K562 treated with DMSO at 1 percent for 4 hours (cell line): Measurements from ENCODE around the gene ROPN1L. TPM values are rescaled to one million over a fixed set of nuclear protein-coding genes. Genes with fewer than 3 reads are reported as not detected.

ENCODE experiments used
- total RNA-seq: library from RNA; unstranded; fragments of 300-600 nt; gene quantifications from 2 replicates; pipeline ENCODE4 v1.2.3, GENCODE V29; 2022; ENCODE audit not compliant: insufficient read depth

ROPN1L gene
- total RNA-seq = not detected in 2 replicates

DNA sequence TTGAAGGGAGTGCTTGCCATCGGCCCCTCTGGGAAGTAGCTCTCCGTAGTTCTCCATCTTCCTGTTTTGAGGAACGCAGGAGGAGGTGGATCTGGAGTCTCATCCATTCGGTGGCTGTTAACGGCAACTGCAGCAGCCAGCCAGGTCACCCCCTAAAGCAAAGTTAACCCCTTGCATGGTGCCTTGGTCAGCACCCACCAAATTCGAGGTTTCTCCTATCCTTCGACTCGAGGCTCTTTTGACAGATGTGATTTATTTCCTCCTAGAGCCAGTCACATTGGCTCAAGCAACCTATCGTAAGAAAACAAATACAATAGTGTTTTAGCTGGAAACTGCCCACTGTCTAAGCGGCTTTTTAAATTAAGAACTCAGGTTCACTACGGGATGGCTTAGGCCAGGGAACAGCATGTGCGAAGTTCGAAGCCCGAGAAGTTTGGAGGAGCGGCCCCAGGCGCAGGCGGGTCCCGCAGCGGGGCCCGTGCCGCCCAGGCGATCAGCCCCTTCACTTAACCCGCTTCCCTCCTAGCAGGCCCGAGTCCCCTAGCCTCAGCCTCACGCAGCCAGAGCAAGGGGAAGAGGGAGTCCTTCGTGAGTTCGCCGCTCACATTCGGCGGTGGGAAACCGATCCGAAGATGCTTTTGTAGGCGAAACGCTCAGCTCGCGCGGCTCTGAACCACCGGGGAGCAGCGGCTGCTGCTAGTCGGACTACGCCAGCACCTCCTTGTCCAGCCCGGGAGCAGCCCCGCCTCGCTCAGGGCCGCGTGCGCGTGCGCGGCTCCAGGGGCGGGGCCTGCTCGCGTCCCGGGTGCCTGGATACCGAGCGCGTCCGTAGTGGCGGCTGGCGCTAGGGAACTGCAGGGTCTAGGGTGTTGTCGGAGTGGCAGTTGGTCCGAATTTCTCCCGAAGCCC, at the start of gene ROPN1L:
Gene ROPN1L (plus strand): TSS at position 797 of the 909 bp plus-strand sequence. CDS start 289 bp downstream, outside the sequence.

Other genes starting within 250 kb of the ROPN1L start
- gene ATPSCKMT, start 192.0 kb upstream of the ROPN1L start, total RNA-seq = 12.0 and 14.1 TPM in 2 replicates
- 342 and 369 TPM in 2 replicates for gene CCT5, start 191.6 kb upstream of the ROPN1L start, total RNA-seq
- gene CMBL, start 134.0 kb upstream of the ROPN1L start, total RNA-seq = 152 and 162 TPM in 2 replicates
- gene MARCHF6, start 88.2 kb upstream of the ROPN1L start, total RNA-seq = 78.0 and 170 TPM in 2 replicates
- 1.3 and 1.7 TPM in 2 replicates for gene ANKRD33B, start 122.2 kb downstream of the ROPN1L start, total RNA-seq